ENCODE measurements around the gene UBXN10. TPM values are rescaled to one million over a fixed set of nuclear protein-coding genes. Genes with fewer than 3 reads are reported as not detected.

Gene UBXN10
- total and polyA plus RNA-seq, 12 donors = 0.16 to 4.0 (median 1.5) TPM

- intact Hi-C loops (cut with DNase I) = loop anchor here in 8 of 10 donors (5.0 kb wide), 5 partner anchors 48 to 342 kb away; partner anchors contain the start of gene PLA2G2A (in 4 of the 8)
- peaks cover 3 to 27% (median 15%) of the 10 kb centered on the region in 9 donors for H3K4me1 ChIP-seq
- H3K9me3 ChIP-seq = no peaks in the 10 kb centered on the region
- no peak overlapping the region for H3K4me3 ChIP-seq
- H3K36me3 ChIP-seq = no peaks in the 10 kb centered on the region
- H3K27ac ChIP-seq = no peak overlapping the region
- no peak for ATAC-seq
- peaks cover 0 to 20% (median 0%) of the 10 kb centered on the region in 7 donors for H3K27me3 ChIP-seq
- DNase-seq = no peak
- WGBS, 2 donors = 89 to 90% methylated on average over 8 of the region's 8 CpGs
- TF ChIP-seq CTCF (IDR thresholded peaks at IDR 0.05) = no peak
Observed at GRCh38 chr1:20150326-20150705, 35.6 kb upstream of the UBXN10 start.

GRCh38 chr1:20150969-20151368 is 34.9 kb upstream of the UBXN10 start:
- peaks cover 0 to 20% (median 0%) of the 10 kb centered on the region in 7 donors for H3K27me3 ChIP-seq
- H3K27ac ChIP-seq = no peak overlapping the region
- no peak overlapping the region for H3K4me3 ChIP-seq
- H3K4me1 ChIP-seq = peaks cover 3 to 27% (median 15%) of the 10 kb centered on the region in 9 donors
- no peaks in the 10 kb centered on the region for H3K36me3 ChIP-seq
- intact Hi-C loops (cut with DNase I) = loop anchor here in 8 of 10 donors (5.0 kb wide), 5 partner anchors 49 to 341 kb away; partner anchors contain the start of gene PLA2G2A (in 4 of the 8)
- 81 to 86% methylated on average over 6 of the region's 6 CpGs for WGBS, 2 donors
- ATAC-seq (no peak), DNase-seq (no peak)
- no peak for TF ChIP-seq CTCF (IDR thresholded peaks at IDR 0.05)
- H3K9me3 ChIP-seq = no peaks in the 10 kb centered on the region

GRCh38 chr1:20151906-20152598 is 33.8 kb upstream of the UBXN10 start:
- intact Hi-C loops (cut with DNase I) = loop anchor here (1.0 to 5.0 kb wide), 12 partner anchors 49 to 340 kb away; partner anchors contain the start of gene PLA2G2A (in 4 of the 10)
- peak; percentile 91 to 97 (median 95) for TF ChIP-seq CTCF (IDR thresholded peaks at IDR 0.05)
- Histone ChIP-seq H3K36me3 (no peaks in the 10 kb centered on the region), H3K4me1 (peaks cover 3 to 27% (median 15%) of the 10 kb centered on the region in 9 donors), H3K27me3 (peaks cover 0 to 20% (median 0%) of the 10 kb centered on the region in 7 donors), H3K4me3 (peak overlapping the region; percentile 1 to 53 (median 44)), H3K27ac (peak overlapping the region in 4 of 10 donors; percentile 29 to 73 (median 48)), H3K9me3 (no peaks in the 10 kb centered on the region)
- 6 to 7% methylated on average over 28 to 29 of the region's 29 CpGs for WGBS, 2 donors
- peak; percentile 83 to 87 for DNase-seq
- ATAC-seq = peak; percentile 89 to 96 (median 93)

- H3K4me3 ChIP-seq = peak overlapping the region in 4 of 10 donors; percentile 37 to 53 (median 52)
- peaks cover 3 to 27% (median 15%) of the 10 kb centered on the region in 9 donors for H3K4me1 ChIP-seq
- H3K27ac ChIP-seq = peak overlapping the region in 6 of 10 donors; percentile 29 to 73 (median 55)
- H3K27me3 ChIP-seq = peaks cover 0 to 20% (median 0%) of the 10 kb centered on the region in 7 donors
- ATAC-seq (peak in 6 of 8 donors; percentile 0 to 29 (median 16)), DNase-seq (no peak)
- TF ChIP-seq CTCF (IDR thresholded peaks at IDR 0.05) = peak in 3 of 9 donors; percentile 5 to 40 (median 24)
- no peaks in the 10 kb centered on the region for H3K36me3 ChIP-seq
- 47 to 53% methylated on average over 7 of the region's 7 CpGs for WGBS, 2 donors
- intact Hi-C loops (cut with DNase I) = loop anchor here (1.0 to 5.0 kb wide), 12 partner anchors 50 to 340 kb away; partner anchors contain the start of gene PLA2G2A (in 4 of the 10)
- no peaks in the 10 kb centered on the region for H3K9me3 ChIP-seq
Observed at GRCh38 chr1:20152599-20152930, 33.3 kb upstream of the UBXN10 start.

Data from heart right ventricle (tissue), 16 donors.